ENCODE measurements around the gene BABAM2.

- no peak for TF ChIP-seq EZH2phosphoT487 (IDR thresholded peaks at IDR 0.05; ENCODE audit: low read depth, severe bottlenecking, unreplicated experiment)
- TF ChIP-seq CTCF (IDR thresholded peaks at IDR 0.05; ENCODE audit: poor library complexity): no peak
- no peak for TF ChIP-seq EZH2 (IDR thresholded peaks at IDR 0.05; ENCODE audit: borderline replicate concordance)
Observed at GRCh38 chr2:27911458-27912210, 21.1 kb downstream of the BABAM2 start.

Measured in hepatocyte (in vitro differentiated cells).